IPS-NIHi11 (cell line): Measurements from ENCODE around the gene TRIM75.
"Not testable (repeated sequence)": the region's sequence is repeated elsewhere in the genome, so short reads cannot be mapped to it uniquely, and the experiment has no call there.

Experiments
- DNase-seq: peaks from one replicate; pipeline ENCODE4 v3.0.0; 2012; ENCODE audit warnings: mixed read lengths, low spot score

The TRIM75 gene

DNA sequence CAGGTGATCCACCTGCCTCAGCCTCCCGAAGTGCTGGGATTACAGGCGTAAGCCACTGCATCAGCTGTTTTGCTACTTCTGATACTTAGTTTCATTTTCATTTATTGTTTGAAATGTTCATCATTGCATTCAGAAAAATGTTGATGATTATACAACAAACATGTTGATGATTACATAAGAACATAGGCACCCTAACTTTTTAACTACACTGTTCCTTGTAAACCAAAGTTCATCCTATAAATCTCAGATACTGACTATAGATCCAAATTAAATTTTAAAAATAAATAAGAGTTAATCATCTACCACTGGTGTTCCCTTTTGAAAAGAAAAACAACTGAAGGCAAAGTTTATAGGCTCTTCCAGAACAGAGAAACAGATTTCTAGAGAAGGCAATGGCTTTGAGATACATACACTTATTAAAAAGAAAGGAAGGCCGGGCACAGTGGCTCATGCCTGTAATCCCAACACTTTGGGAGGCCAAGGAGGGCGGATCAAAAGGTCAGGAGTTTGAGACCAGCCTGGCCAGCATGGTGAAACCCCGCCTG, 23.4 kb downstream of the TRIM75 start:
- no peak for DNase-seq

GRCh38 chr4:165079476-165079875, 25.8 kb downstream of the TRIM75 start:
- no peak for DNase-seq

GRCh38 chr4:165084787-165085186, 31.1 kb downstream of the TRIM75 start:
- not testable (repeated sequence) for DNase-seq

DNA sequence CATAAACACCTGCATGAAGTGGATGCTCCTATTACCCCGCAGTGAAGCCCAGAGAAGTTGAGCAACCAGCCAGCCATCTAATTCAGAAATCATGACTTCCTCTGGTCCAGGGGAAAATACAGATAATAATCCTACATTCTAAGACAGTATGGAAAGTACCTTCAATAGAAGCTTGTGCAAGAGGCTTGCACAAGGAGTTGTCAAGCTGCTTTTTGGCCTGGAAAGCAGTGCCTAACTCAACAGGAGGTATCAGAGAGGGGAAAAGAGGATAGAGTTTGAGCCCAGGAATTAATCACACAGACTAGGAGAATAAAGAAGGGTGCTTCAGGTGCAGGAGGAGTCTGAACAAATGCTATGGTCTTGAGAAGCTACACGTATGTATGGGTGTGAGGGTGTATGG, 32.3 kb downstream of the TRIM75 start:
- no peak for DNase-seq

- no peak for DNase-seq
These were observed 34.7 kb downstream of the TRIM75 start for GRCh38 chr4:165088366-165088765.

DNA sequence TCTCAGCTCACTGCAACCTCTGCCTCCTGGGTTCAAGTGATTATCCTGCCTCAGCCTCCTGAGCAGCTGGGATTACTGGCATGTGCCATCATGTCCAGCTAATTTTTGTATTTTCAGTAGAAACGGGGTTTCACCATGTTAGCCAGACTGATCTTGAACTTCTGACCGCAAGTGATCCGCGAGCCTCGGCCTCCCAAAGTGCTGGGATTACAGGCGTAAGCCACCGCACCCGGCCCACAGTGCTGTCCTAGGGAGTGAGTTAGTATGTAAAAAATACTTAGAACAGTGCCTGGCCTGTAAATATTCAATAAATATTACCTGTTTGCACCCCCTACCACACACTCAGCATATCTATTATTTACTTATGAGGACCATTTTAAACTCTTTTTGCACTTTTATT, 38.5 kb downstream of the TRIM75 start:
- not testable (repeated sequence) for DNase-seq

GRCh38 chr4:165094873-165095272, 41.2 kb downstream of the TRIM75 start:
- DNase-seq, result no peak

DNA sequence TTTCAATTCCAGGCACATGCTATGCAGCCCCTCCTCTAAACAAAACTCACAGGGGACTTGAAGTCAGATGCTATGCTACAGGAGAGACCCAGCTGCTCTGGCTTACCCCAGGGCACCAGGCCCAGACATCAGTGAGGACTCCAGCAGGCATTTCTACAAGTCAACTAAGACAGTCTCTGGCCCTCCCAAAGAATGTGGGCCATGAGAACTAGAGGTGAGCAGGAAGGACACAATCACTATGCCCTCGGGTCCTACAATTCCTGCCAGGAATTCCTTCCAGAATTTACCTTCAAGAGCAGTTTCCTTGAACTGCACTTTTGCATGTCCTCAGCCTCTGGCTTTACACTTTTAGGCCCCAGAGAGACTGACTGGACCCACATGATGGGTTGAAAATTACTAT, 41.6 kb downstream of the TRIM75 start:
- no peak for DNase-seq

GRCh38 chr4:165096776-165097175, 43.1 kb downstream of the TRIM75 start:
- DNase-seq, result peak; percentile 30

DNA sequence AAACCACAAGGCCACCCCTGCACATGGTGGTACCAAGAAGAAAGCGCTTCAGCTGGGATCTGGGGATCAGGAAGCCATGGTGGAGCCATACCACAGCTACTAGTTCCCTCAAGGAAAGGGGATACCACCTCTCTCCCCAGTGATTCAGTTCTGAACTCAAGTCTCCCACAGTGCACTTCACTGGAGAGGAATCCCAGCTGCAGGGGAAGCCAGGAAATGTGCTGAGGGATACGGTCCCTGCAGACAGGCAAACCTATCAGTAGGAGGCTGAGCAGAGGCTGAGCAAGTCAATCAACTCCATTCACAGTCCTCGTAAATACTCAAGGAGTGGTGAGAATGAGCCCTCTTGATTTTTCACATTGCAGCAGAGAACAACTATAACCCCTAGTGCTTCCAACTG, 48.0 kb downstream of the TRIM75 start:
- no peak for DNase-seq

GRCh38 chr4:165106518-165106917, 52.9 kb downstream of the TRIM75 start:
- DNase-seq, result no peak
